ENCODE data around the gene MTHFD1L. TPM values are rescaled to one million over a fixed set of nuclear protein-coding genes. Genes with fewer than 3 reads are reported as not detected.

Gene MTHFD1L
- total RNA-seq, 4 donors from 2014 or later, result 3.0 to 9.4 (median 5.2) TPM

DNA sequence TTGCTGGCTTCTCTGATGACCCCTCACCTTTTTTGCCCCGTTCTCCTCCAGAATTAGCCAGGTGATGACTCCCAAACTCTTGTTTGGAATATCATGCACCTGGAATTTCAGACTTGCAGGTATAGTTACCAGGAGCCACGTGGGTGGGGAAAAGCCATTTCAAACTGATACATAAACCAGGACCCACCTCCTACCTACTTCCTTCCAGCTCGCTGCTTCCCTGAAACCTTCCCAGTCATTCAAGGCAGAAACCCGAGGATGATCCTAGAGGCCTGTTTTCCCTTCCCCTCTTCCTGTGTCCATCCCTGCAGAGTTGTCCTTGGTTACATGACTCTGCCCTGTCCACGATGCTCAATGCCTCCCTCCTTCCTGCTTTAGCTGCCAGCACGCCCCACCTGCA lies 101.9 kb downstream of the MTHFD1L start:
- 84% methylated on average over 6 of the region's 6 CpGs for WGBS
- Histone ChIP-seq H3K4me3 (no peak overlapping the region), H3K27ac (no peak overlapping the region), H3K27me3 (no peaks in the 10 kb centered on the region), H3K9me3 (no peaks in the 10 kb centered on the region), H3K36me3 (no peaks in the 10 kb centered on the region), H3K4me1 (no peaks in the 10 kb centered on the region)
- no peak for DNase-seq (ENCODE audit: low spot score in 2 of 2)
- TF ChIP-seq POLR2A (IDR thresholded peaks at IDR 0.05) (no peak), EP300 (IDR thresholded peaks at IDR 0.05) (no peak), POLR2AphosphoS5 (IDR thresholded peaks at IDR 0.05) (no peak)
- TF ChIP-seq, protein P1, sequence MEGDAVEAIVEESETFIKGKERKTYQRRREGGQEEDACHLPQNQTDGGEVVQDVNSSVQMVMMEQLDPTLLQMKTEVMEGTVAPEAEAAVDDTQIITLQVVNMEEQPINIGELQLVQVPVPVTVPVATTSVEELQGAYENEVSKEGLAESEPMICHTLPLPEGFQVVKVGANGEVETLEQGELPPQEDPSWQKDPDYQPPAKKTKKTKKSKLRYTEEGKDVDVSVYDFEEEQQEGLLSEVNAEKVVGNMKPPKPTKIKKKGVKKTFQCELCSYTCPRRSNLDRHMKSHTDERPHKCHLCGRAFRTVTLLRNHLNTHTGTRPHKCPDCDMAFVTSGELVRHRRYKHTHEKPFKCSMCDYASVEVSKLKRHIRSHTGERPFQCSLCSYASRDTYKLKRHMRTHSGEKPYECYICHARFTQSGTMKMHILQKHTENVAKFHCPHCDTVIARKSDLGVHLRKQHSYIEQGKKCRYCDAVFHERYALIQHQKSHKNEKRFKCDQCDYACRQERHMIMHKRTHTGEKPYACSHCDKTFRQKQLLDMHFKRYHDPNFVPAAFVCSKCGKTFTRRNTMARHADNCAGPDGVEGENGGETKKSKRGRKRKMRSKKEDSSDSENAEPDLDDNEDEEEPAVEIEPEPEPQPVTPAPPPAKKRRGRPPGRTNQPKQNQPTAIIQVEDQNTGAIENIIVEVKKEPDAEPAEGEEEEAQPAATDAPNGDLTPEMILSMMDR (IDR thresholded peaks at IDR 0.05), result no peak

DNA sequence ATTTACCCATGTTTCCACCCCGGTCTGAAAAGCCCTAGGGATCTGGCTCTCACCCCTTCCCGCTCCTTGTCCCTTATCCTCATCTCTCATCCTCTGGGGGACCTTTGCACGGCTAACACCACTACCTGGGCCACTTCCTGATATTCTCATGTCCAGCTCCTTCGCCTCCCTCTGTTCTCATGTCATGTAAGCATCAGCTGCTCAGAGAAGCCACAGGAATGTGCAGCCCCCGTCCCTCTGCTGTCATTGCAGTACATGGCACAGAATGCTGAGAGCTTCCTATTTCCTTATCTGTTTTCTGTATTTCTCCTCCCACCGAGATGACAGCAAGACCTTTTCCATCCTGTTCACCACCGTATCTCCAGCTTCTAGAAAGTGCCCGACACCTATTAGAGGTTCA lies 102.4 kb downstream of the MTHFD1L start:
- Histone ChIP-seq H3K4me3 (no peak overlapping the region), H3K4me1 (no peaks in the 10 kb centered on the region), H3K9me3 (no peaks in the 10 kb centered on the region), H3K27ac (no peak overlapping the region), H3K27me3 (no peaks in the 10 kb centered on the region), H3K36me3 (no peaks in the 10 kb centered on the region)
- WGBS, result 75% methylated on average over 8 of the region's 8 CpGs
- DNase-seq (ENCODE audit: low spot score in 2 of 2), result no peak
- TF ChIP-seq EP300 (IDR thresholded peaks at IDR 0.05) (no peak), POLR2AphosphoS5 (IDR thresholded peaks at IDR 0.05) (no peak), POLR2A (IDR thresholded peaks at IDR 0.05) (no peak)
- TF ChIP-seq, protein P1 (IDR thresholded peaks at IDR 0.05), result no peak

DNA sequence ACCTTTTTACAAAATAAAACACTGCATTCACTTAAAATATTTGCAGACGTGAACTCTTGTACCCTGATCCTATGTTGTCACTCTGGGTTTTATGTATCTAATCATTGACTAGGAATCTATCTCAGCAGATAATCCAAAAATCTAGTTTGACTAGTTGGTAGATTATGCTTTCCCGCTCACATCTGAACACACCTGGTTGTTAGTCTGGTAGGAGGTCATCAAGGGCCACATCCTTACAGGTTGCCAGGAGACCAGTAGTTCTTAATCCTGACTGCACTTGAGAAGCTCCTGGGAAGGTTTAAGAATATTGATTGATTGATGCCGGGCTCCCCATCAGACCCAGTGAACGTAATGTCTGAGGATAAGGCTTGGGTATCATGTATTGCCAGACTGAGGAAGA lies 104.4 kb downstream of the MTHFD1L start:
- Histone ChIP-seq H3K4me1 (no peaks in the 10 kb centered on the region), H3K9me3 (no peaks in the 10 kb centered on the region), H3K27me3 (no peaks in the 10 kb centered on the region), H3K4me3 (no peak overlapping the region), H3K27ac (no peak overlapping the region), H3K36me3 (no peaks in the 10 kb centered on the region)
- TF ChIP-seq POLR2A (IDR thresholded peaks at IDR 0.05), result no peak
- no peak for DNase-seq (ENCODE audit: low spot score in 2 of 2)
- 91% methylated on average over 4 of the region's 4 CpGs for WGBS

DNA sequence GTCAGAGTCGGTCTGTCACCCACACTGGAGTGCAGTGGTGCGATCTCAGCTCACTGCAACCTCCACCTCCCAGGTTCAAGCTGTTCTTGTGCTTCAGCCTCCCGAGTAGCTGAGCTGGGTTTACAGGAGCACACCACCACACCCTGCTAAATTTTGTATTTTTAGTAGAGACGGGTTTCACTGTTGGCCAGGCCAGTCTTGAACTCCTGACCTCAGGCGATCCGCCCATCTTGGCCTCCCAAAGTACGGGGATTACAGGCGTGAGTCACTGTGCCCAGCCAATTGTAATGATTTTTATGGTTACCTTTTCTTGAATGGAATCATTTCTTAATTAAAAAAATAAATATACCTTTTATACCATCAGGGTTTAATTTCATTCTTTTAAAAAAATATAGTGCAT lies 105.7 kb downstream of the MTHFD1L start:
- H3K9me3 ChIP-seq, result no peaks in the 10 kb centered on the region
- H3K27me3 ChIP-seq, result no peaks in the 10 kb centered on the region
- 80% methylated on average over 8 of the region's 8 CpGs for WGBS
- H3K27ac ChIP-seq, result no peak overlapping the region
- no peak overlapping the region for H3K4me3 ChIP-seq
- no peaks in the 10 kb centered on the region for H3K4me1 ChIP-seq
- no peaks in the 10 kb centered on the region for H3K36me3 ChIP-seq
- TF ChIP-seq, protein P1 (IDR thresholded peaks at IDR 0.05), result no peak
- TF ChIP-seq POLR2A (IDR thresholded peaks at IDR 0.05) (no peak), EP300 (IDR thresholded peaks at IDR 0.05) (no peak), POLR2AphosphoS5 (IDR thresholded peaks at IDR 0.05) (no peak)
- no peak for DNase-seq (ENCODE audit: low spot score in 2 of 2)

DNA sequence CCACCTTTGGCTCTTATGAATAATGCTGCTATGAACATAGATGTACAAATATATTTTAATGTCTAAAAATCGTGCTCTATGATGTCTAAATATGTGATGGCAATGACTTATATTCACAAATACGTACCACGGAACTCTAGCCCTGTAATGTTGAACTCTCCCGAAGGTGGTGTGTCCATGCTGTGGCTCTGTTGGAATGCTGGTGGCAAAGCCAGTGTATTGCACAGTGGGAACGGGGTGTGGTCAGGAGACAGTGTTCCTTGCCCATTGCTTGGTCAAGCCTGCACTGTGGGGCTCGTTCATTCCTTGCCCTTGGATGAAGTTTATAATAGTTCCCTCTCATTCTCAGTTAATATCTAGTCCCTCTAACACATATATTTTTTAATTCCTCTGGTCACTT lies 109.6 kb downstream of the MTHFD1L start:
- H3K27ac ChIP-seq, result no peak overlapping the region
- no peak overlapping the region for H3K4me3 ChIP-seq
- TF ChIP-seq POLR2AphosphoS5 (IDR thresholded peaks at IDR 0.05) (no peak), POLR2A (IDR thresholded peaks at IDR 0.05) (no peak), EP300 (IDR thresholded peaks at IDR 0.05) (no peak)
- TF ChIP-seq, protein P1 (IDR thresholded peaks at IDR 0.05), result no peak
- DNase-seq (ENCODE audit: low spot score in 2 of 2), result no peak
- H3K36me3 ChIP-seq, result no peaks in the 10 kb centered on the region
- 89% methylated on average over 6 of the region's 6 CpGs for WGBS
- no peaks in the 10 kb centered on the region for H3K27me3 ChIP-seq
- H3K9me3 ChIP-seq, result no peaks in the 10 kb centered on the region
- no peaks in the 10 kb centered on the region for H3K4me1 ChIP-seq

DNA sequence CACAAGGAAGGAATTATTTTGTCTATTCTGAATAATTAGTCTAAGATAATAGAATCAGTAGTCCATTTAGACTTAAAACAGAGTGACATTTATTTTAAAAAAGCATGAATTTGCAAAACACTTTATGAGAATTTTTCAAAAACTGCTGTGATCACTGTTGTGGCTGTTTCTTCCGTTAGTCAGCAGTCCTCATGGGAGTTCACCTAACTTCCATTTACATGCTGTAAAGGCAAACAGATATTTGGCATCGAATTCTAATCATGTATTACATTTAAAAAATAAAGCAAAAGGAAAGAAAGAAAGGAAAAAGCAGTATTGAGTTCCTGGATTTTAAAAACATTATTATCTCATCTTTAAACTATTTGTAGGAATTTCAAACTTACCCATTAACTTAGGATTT lies 111.8 kb downstream of the MTHFD1L start:
- Histone ChIP-seq H3K4me1 (no peaks in the 10 kb centered on the region), H3K36me3 (no peaks in the 10 kb centered on the region), H3K9me3 (no peaks in the 10 kb centered on the region), H3K4me3 (no peak overlapping the region), H3K27me3 (no peaks in the 10 kb centered on the region), H3K27ac (no peak overlapping the region)
- 46% methylated on average over 2 of the region's 2 CpGs for WGBS
- DNase-seq (ENCODE audit: low spot score in 2 of 2), result no peak
- TF ChIP-seq POLR2AphosphoS5 (IDR thresholded peaks at IDR 0.05) (no peak), POLR2A (IDR thresholded peaks at IDR 0.05) (no peak), EP300 (IDR thresholded peaks at IDR 0.05) (no peak)
- TF ChIP-seq, protein P1 (IDR thresholded peaks at IDR 0.05), result no peak
